GM18867 (cell line): ENCODE measurements around the gene KLHL3.

Source experiments
- ATAC-seq: cut with Tn5 transposase; IDR thresholded peaks from one replicate; pipeline ENCODE4 v1.9.1; 2021; ENCODE audit warnings: mild to moderate bottlenecking, moderate library complexity; ENCODE audit not compliant: unreplicated experiment

Gene KLHL3

GRCh38 chr5:137750436-137750835 is 14.5 kb upstream of the KLHL3 start:
- no peak for ATAC-seq

DNA sequence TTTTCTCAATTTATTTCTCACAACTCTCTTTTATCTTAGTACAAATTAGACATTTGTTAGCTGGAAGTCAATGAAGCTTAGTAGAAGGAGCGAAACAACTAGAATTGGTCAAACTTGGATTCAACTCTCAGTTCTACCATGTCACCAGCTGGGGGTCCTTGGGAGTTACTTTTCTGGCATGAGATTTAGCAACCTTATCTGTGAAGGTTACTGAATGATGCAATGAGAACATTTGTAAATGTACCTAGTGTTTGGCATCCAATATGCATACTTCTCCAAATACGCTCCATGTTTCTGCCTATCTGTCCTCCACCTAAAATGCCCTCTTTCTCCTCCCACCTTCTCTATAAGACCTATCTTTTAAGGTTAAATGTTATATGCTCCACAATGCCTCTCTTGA is 12.0 kb upstream of the KLHL3 start:
- ATAC-seq, result no peak

DNA sequence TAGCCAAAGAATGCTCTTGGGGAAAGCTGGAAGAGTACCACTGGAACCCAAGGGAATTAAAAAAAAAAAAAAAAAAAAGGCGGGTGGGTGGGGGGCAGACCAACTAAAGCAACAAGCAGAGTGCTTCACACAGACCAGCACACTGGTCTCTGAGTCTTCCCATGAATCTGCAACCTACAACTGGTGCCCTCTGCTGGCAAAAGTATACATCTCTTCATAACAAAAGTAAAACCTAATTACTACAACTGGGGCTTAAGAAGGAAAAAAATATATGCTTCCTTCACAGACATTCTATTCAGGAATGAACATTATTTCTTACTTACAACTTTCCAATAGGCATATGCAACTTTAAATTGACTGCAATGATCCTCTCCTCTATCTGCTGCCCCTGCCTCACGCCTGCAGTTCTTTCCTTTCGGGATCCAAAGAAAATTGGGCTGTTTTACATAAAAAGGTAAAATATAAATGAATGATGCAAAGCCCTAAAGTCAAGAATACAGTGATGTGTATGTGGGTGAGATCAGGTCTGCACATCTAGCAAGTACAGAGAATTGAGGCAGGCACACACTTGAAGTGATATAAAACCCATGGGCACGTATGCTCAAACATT is 7.2 kb upstream of the KLHL3 start:
- peak; percentile 70 for ATAC-seq

DNA sequence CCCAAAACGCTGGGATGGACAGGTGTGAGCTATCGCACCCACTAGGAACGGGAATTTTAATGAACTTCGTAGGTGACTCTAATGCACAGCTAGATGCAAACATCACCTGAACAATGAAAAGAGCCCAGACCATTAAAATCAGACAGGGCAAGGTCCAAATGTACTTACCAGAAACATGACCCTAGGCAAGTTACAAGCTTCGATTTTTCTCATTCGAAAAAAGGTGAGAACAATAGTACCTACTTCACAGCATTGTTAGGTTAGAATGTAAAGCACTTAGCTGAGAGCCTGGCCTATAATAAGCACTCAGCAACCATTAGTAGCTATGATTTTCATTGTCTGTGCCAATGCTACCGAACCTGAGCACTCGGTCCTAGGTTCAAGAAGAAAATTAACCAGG is 5.8 kb upstream of the KLHL3 start:
- no peak for ATAC-seq

GRCh38 chr5:137739737-137740136 is 3.8 kb upstream of the KLHL3 start:
- ATAC-seq, result no peak

- no peak for ATAC-seq
Measured at GRCh38 chr5:137738947-137739346, 3.1 kb upstream of the KLHL3 start.

DNA sequence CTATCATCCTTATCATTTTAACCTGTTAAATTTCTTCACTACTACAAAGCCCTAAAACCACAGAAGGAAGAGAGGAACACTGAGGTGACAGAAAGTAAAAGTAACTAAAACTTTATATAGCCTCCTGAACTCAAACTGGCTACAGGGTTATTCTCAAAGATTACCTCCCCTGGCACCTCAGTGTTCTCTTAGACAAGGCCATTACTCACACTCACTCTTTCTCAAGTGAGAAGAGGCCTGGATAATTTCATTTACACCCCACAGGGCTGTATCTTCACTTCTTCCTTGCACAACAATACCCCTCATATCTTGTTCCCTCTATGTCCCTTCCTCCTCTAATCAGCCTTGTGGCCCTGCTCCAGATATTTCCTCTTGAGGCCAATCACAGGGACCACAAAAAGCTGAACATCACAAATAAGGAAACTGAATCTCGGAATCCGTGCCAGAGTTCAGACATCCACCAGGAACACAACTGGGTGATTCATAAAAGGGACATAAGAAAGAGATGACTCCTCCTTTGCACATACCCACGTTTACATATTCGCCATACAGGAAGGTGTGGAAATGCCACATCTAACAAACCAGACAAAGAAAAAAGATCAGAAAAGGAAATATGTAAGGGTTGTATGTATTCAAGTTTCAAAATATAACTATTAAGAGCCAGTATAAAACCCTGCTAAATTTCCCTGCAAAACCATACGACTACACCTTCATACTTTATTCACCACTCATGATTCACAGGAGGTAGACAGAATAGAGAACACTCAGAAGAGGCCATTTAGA is 1.7 kb upstream of the KLHL3 start:
- peak; percentile 41 for ATAC-seq

GRCh38 chr5:137736496-137736895 is 607 bp upstream of the KLHL3 start:
- ATAC-seq, result no peak

DNA sequence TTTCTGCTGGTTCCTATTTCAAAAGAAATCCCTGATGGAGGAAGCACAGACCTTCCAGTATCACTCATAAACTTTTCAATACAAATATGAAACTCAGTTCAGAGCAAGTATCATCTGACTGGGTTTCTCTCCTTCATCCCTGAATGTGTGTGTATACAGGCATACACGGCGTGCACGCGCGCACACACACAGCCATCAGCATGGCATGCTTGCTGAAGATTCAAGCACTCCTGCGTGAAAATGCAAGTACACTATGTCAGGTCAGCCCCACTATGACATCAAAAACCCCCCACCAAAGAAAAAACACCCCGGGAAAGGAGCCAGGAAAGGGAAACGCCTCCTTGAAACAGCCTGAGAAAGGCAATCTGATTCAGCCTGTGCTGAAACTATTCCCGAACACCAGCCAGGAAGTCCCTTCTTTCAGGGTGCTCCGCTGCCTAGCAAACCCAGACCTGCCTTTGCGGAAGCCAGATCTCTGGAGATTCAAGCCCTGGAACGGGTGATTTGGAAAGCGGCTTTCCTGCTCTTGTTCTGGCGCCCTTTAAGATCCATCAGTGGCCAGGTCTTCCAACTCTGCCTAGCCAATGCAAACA is 831 bp downstream of the KLHL3 start:
- ATAC-seq, result no peak

- ATAC-seq, result no peak
Measured at GRCh38 chr5:137734331-137734730, 1.6 kb downstream of the KLHL3 start.

- ATAC-seq, result no peak
Measured at GRCh38 chr5:137733922-137734321, 2.0 kb downstream of the KLHL3 start.

DNA sequence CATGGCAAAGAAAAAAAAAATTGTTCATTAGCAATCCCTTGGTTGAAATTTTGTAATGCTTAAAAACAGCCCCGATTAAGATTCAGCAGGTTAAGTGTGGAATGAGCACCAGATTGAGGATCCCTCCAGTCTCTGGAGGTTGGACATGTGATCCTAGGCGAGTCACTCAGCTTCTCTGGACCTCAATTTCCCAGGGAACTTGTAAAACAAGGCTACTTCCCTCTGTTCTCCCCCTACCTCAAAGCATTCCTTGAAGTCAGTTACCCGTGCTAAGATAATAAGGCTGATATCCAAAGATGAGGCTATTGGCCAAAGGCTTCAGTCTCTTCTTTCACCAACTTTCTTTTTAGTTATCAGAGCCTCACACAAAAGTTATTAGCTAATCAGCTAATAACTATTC is 2.9 kb downstream of the KLHL3 start:
- no peak for ATAC-seq

DNA sequence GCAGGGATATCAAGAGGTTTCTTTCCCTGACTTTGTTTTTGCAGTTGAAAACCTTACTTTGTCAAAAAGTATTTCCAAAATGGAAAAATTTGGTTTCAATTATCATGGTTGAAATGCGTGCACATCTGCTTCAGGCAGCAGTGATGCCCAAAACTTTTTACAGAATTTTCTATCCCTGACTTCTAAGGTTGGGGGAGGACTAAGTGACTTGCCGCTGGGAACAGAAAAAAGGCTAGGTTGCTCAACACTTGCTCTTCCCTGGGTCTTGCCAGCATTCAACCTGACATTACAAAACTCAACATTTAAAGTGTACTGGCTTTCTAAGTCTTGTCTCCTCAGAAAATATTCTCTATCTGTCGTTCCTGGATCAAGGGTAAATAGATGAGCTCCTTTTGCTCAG is 4.7 kb downstream of the KLHL3 start:
- no peak for ATAC-seq

- ATAC-seq, result no peak
Measured at GRCh38 chr5:137730336-137730735, 5.6 kb downstream of the KLHL3 start.

DNA sequence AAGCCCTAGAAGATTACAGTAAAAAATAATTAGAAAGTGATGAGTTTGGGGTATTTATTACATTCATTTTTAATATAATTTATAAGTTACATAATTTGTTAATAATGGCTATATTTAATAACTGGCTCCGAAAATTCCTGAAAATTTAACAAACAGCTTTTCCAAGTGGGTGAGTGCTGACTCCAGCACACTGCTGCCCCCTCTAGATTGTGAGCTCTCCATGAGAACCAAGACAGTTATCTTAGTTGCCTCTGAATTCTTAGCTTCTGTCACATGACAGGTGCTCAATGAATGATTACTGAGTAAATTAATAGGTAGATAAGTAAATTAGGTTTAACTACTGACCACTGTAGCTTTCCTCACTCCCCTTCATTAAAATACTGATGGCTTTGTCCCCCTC is 7.8 kb downstream of the KLHL3 start:
- ATAC-seq, result no peak

GRCh38 chr5:137727623-137728022 is 8.3 kb downstream of the KLHL3 start:
- ATAC-seq, result no peak

GRCh38 chr5:137724251-137724650 is 11.6 kb downstream of the KLHL3 start:
- no peak for ATAC-seq

DNA sequence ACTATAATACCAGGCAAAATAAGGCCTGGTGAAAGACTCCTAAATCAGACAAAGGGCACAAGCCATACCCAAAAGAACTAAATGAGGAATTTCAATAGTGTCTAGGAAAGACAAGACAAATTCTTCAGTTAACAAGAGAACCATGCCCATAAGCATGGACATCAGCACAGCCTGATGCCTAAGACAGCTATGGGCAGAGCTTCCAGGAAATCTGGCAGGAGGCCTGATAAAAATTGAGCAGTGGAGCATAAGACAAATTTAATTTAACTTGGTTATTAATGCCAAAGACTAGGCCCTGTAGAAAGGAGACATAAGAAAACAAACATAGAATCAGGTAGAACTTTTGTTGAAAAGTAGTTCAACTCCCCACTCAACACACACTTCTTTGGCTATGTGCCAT is 17.3 kb downstream of the KLHL3 start:
- no peak for ATAC-seq

DNA sequence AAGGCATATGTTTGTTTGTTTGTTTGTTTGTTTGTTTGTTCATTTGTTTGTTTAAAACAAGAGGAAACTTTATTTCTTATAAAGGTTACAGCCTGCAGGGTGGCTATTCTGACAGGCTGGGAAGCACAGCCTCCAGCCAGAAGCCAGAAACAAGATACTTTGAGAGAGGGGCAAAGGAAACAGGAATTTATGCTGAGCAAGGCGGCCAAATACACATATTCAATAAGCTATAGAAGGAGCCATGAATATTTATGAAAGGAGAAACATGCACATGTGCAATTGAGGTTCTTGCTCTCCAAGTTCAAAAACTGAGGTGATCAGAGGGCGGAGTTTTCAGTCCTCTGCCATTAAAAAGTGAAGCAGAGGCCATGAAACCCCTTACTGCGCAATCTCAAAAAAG is 19.6 kb downstream of the KLHL3 start:
- ATAC-seq, result no peak

DNA sequence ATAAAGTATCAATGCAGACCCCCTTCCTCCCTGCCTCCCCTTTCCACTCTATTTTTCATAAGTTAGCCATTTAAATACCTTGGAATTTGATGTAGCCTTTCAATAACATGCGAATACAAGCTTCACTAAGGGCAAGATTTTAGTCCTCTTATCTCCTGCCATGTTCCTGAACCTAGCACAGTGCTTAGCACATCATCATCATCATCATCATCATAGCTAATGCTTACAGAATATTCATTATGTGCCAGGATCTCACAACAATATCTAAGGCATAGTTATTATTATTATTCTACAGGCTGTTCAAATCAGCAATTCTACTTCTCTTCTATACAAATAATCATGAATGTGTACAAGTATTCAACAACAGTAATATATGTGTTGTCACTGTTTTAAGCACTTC is 20.4 kb downstream of the KLHL3 start:
- ATAC-seq, result no peak

DNA sequence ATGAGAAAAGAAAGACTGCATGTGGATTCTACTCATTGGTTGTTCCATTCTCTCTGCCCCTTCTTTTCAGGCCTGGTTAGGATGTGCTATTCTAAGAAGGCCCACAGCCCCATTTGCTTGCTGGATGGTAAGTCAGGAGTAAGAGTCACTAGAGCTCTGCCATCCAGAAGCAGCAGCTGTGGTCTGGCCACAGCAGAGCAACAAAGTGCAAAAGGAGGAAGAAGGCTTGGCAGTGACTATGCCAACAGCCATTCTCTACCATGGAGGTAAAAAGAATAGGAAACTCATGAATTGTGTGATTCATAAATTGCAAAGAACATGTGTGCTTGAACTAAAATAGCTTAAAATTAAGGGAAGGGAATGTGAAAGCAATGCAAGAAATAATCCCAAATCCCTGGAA is 20.9 kb downstream of the KLHL3 start:
- ATAC-seq, result no peak

GRCh38 chr5:137714494-137714893 is 21.4 kb downstream of the KLHL3 start:
- no peak for ATAC-seq
